ENCODE data around the gene NPTXR. TPM values are rescaled to one million over a fixed set of nuclear protein-coding genes. Genes with fewer than 3 reads are reported as not detected.

Gene NPTXR
- total RNA-seq, 2 donors from 2014 or later: 2.1 to 2.5 TPM

- no peaks in the 10 kb centered on the region for H3K9me3 ChIP-seq (ENCODE audit: control insufficient read depth, low read length)
- peaks cover 3% of the 10 kb centered on the region for H3K9me3 Mint-ChIP-seq
- no peak overlapping the region for H3K4me3 Mint-ChIP-seq
- H3K4me1 Mint-ChIP-seq: no peaks in the 10 kb centered on the region
- no peaks in the 10 kb centered on the region for H3K36me3 ChIP-seq (ENCODE audit: control insufficient read depth, insufficient read depth, low read length)
- no peak overlapping the region for H3K27ac ChIP-seq (ENCODE audit: low read depth, low read length)
- no peak overlapping the region for H3K4me3 ChIP-seq (ENCODE audit: low read length)
- no peak for TF ChIP-seq CTCF (conservative IDR thresholded peaks at IDR 0.05)
- no peaks in the 10 kb centered on the region for H3K36me3 Mint-ChIP-seq (ENCODE audit: low read depth)
- 84 to 86% methylated on average over 9 of the region's 9 CpGs for WGBS, 2 experiments (ENCODE audit: insufficient coverage in 1 of 2, insufficient read length in 1 of 2)
- no peak overlapping the region for H3K9ac ChIP-seq (ENCODE audit: extremely low read depth, low read length, poor library complexity, severe bottlenecking)
- no peak overlapping the region for H3K27ac Mint-ChIP-seq
- H3K27me3 ChIP-seq (ENCODE audit: control insufficient read depth, insufficient read depth, low read length, poor library complexity, severe bottlenecking): peaks cover 9% of the 10 kb centered on the region
- H3K4me1 ChIP-seq (ENCODE audit: control insufficient read depth, insufficient read depth, low read length): no peaks in the 10 kb centered on the region
- H3K27me3 Mint-ChIP-seq (ENCODE audit: insufficient read depth): peaks cover 16% of the 10 kb centered on the region
- no peak for DNase-seq
These were observed 37.6 kb upstream of the NPTXR start for GRCh38 chr22:38881464-38881871.

- Histone ChIP-seq H3K27ac (ENCODE audit: low read depth, low read length) (no peak overlapping the region), H3K36me3 (ENCODE audit: control insufficient read depth, insufficient read depth, low read length) (no peaks in the 10 kb centered on the region), H3K9me3 (ENCODE audit: control insufficient read depth, low read length) (no peaks in the 10 kb centered on the region), H3K4me1 (ENCODE audit: control insufficient read depth, insufficient read depth, low read length) (no peaks in the 10 kb centered on the region), H3K4me3 (ENCODE audit: low read length) (no peak overlapping the region), H3K27me3 (ENCODE audit: control insufficient read depth, insufficient read depth, low read length, poor library complexity, severe bottlenecking) (peaks cover 9% of the 10 kb centered on the region), H3K9ac (ENCODE audit: extremely low read depth, low read length, poor library complexity, severe bottlenecking) (no peak overlapping the region)
- H3K27ac Mint-ChIP-seq: no peak overlapping the region
- TF ChIP-seq CTCF (conservative IDR thresholded peaks at IDR 0.05): no peak
- H3K4me3 Mint-ChIP-seq: no peak overlapping the region
- H3K36me3 Mint-ChIP-seq (ENCODE audit: low read depth): no peaks in the 10 kb centered on the region
- H3K27me3 Mint-ChIP-seq (ENCODE audit: insufficient read depth): peaks cover 20% of the 10 kb centered on the region
- DNase-seq: no peak
- 90 to 94% methylated on average over 3 to 5 of the region's 5 CpGs for WGBS, 2 experiments (ENCODE audit: insufficient coverage in 1 of 2, insufficient read length in 1 of 2)
- no peaks in the 10 kb centered on the region for H3K4me1 Mint-ChIP-seq
- H3K9me3 Mint-ChIP-seq: peaks cover 3% of the 10 kb centered on the region
These were observed 36.1 kb upstream of the NPTXR start for GRCh38 chr22:38879961-38880360.

GRCh38 chr22:38879108-38879729 is 35.4 kb upstream of the NPTXR start:
- no peaks in the 10 kb centered on the region for H3K36me3 ChIP-seq (ENCODE audit: control insufficient read depth, insufficient read depth, low read length)
- no peaks in the 10 kb centered on the region for H3K36me3 Mint-ChIP-seq (ENCODE audit: low read depth)
- 76 to 100% methylated on average over 1 to 4 of the region's 5 CpGs for WGBS, 2 experiments (ENCODE audit: insufficient coverage in 1 of 2, insufficient read length in 1 of 2)
- H3K27ac Mint-ChIP-seq: no peak overlapping the region
- no peak overlapping the region for H3K27ac ChIP-seq (ENCODE audit: low read depth, low read length)
- peaks cover 9% of the 10 kb centered on the region for H3K27me3 ChIP-seq (ENCODE audit: control insufficient read depth, insufficient read depth, low read length, poor library complexity, severe bottlenecking)
- H3K4me3 ChIP-seq (ENCODE audit: low read length): no peak overlapping the region
- H3K27me3 Mint-ChIP-seq (ENCODE audit: insufficient read depth): peaks cover 26% of the 10 kb centered on the region
- no peak overlapping the region for H3K9ac ChIP-seq (ENCODE audit: extremely low read depth, low read length, poor library complexity, severe bottlenecking)
- no peaks in the 10 kb centered on the region for H3K4me1 Mint-ChIP-seq
- DNase-seq: no peak
- H3K4me3 Mint-ChIP-seq: no peak overlapping the region
- H3K4me1 ChIP-seq (ENCODE audit: control insufficient read depth, insufficient read depth, low read length): no peaks in the 10 kb centered on the region
- H3K9me3 Mint-ChIP-seq: peaks cover 3% of the 10 kb centered on the region
- no peak for TF ChIP-seq CTCF (conservative IDR thresholded peaks at IDR 0.05)
- no peaks in the 10 kb centered on the region for H3K9me3 ChIP-seq (ENCODE audit: control insufficient read depth, low read length)

Measured in endodermal cell (in vitro differentiated cells).